WTC11 (cell line): ENCODE results near the gene USP2.
"Not testable (repeated sequence)": the region's sequence is repeated elsewhere in the genome, so short reads cannot be mapped to it uniquely, and the experiment has no call there.

ENCODE experiments used
- ATF3 ChIP-seq: sonication (generic); formaldehyde crosslinking; conservative IDR thresholded peaks from 2 replicates; pipeline ENCODE4 v1.8.1; 2022; ENCODE audit warnings: mild to moderate bottlenecking, missing genetic modification reagents
- CREB1 ChIP-seq: sonication (generic); formaldehyde crosslinking; IDR thresholded peaks from 2 replicates; pipeline ENCODE4 v1.8.0; 2023; ENCODE audit warnings: mild to moderate bottlenecking, missing genetic modification reagents
- CTCF ChIP-seq: fragments of 200-600 bp; IDR thresholded peaks from 2 replicates; pipeline ENCODE4 v1.8.0; 2022; ENCODE audit warnings: antibody characterized with exemption
- ESRRA ChIP-seq: sonication (generic); formaldehyde crosslinking; IDR thresholded peaks from 2 replicates; pipeline ENCODE4 v1.8.1; 2022; ENCODE audit warnings: mild to moderate bottlenecking, missing genetic modification reagents, borderline replicate concordance
- HMGA2 ChIP-seq: fragments of 250-450 bp; sonication (Bioruptor Pico); IDR thresholded peaks from 2 replicates; pipeline ENCODE4 v1.4.0; 2021; ENCODE audit warnings: mild to moderate bottlenecking, moderate library complexity
- MAX ChIP-seq: sonication (generic); formaldehyde crosslinking; IDR thresholded peaks from 2 replicates; pipeline ENCODE4 v1.8.0; 2022; ENCODE audit warnings: mild to moderate bottlenecking, missing genetic modification reagents
- OVOL2 ChIP-seq: fragments of 250-450 bp; sonication (Bioruptor Pico); IDR thresholded peaks from 2 replicates; pipeline ENCODE4 v1.9.0; 2021; ENCODE audit warnings: mild to moderate bottlenecking, borderline replicate concordance
- TEAD4 ChIP-seq: sonication (generic); formaldehyde crosslinking; IDR thresholded peaks from 2 replicates; pipeline ENCODE4 v1.8.0; 2022; ENCODE audit warnings: mild to moderate bottlenecking, missing genetic modification reagents
- TP53 ChIP-seq: sonication (generic); formaldehyde crosslinking; IDR thresholded peaks from 2 replicates; pipeline ENCODE4 v1.8.1; 2023; ENCODE audit warnings: mild to moderate bottlenecking, missing genetic modification reagents
- ZBTB43 ChIP-seq: sonication (generic); formaldehyde crosslinking; IDR thresholded peaks from 2 replicates; pipeline ENCODE4 v1.8.1; 2023; ENCODE audit warnings: mild to moderate bottlenecking, missing genetic modification reagents

GRCh38 chr11:119405448-119405847, 24.0 kb upstream of the USP2 start:
- TF ChIP-seq CTCF; CREB1 (CRISPR knock-in tag); MAX (CRISPR knock-in tag); ATF3 (CRISPR knock-in tag); ESRRA; HMGA2 (CRISPR knock-in tag); ZBTB43; OVOL2 (CRISPR knock-in tag); TEAD4 (CRISPR knock-in tag); TP53 (CRISPR knock-in tag): not testable (repeated sequence)
